ENCODE results near the gene HNRNPH1. TPM values are rescaled to one million over a fixed set of nuclear protein-coding genes. Genes with fewer than 3 reads are reported as not detected.

Gene HNRNPH1
- polyA plus RNA-seq, 1 donor from 2014 or later: 982 TPM

DNA sequence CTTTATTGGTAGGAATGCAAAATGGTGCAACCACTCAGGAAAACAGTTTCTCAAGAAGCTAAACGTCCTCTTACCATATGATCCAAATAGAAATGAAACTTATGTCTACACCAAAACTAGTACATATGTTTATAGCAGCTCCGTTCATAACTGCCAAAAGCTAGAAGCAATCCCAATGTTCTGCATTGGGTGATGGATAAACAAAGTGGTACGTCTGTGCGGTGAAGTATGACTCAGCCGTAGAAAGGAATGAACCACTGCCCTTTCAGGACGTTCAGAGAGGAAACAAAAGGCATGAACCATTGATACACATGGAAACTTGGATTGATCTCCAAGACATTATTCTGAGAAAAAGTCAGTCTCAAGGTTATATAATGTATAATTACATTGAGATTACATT lies 27.6 kb downstream of the HNRNPH1 start:
- Histone ChIP-seq H3K9me2 (ENCODE audit: insufficient read depth, low read length) (no peaks in the 10 kb centered on the region), H3K4me2 (ENCODE audit: low read length) (no peak overlapping the region), H3K4me3 (ENCODE audit: low read length) (no peak overlapping the region), H3K79me2 (replicated peaks; ENCODE audit: insufficient read depth, low read length) (no peaks in the 10 kb centered on the region), H3K27me3 (ENCODE audit: insufficient read depth, low read depth, low read length) (no peaks in the 10 kb centered on the region), H3K36me3 (ENCODE audit: insufficient read depth, low read length) (no peaks in the 10 kb centered on the region), H3K9ac (ENCODE audit: low read length) (no peak overlapping the region), H2AFZ (ENCODE audit: low read depth, low read length) (no peak overlapping the region), H3F3A (ENCODE audit: insufficient read depth, low read length, poor library complexity, severe bottlenecking) (no peaks in the 10 kb centered on the region), H3K9me3 (ENCODE audit: low read length) (no peaks in the 10 kb centered on the region), H3K27ac (ENCODE audit: low read length) (no peak overlapping the region), H4K20me1 (ENCODE audit: insufficient read depth) (no peaks in the 10 kb centered on the region)
- TF ChIP-seq MXI1 (conservative IDR thresholded peaks at IDR 0.05; ENCODE audit: poor library complexity, severe bottlenecking): no peak

DNA sequence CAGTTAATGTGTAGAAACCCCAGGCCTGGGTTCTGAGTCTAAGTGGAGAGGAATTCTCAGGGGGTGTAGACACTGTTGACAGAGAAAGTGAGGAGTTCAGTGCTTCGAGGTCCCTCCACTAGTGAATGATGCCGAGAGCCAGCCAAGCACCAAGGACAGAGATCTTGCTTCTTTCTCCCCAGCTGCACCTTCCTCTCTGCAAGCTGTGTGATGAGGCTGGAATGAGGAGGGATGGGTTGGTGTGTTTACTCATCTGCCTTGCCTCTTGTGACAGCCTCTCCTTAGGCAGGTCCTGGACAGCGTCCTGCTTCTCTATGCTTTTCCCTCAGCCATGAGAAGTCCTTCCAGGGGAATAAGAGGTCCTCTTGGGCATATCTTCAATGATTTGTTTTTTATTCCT lies 35.3 kb downstream of the HNRNPH1 start:
- no peak overlapping the region for H3K9ac ChIP-seq (ENCODE audit: low read length)
- H3K27ac ChIP-seq (ENCODE audit: low read length): no peak overlapping the region
- no peak overlapping the region for H3K4me3 ChIP-seq (ENCODE audit: low read length)
- no peak overlapping the region for H2AFZ ChIP-seq (ENCODE audit: low read depth, low read length)
- no peak overlapping the region for H3K4me2 ChIP-seq (ENCODE audit: low read length)
- no peaks in the 10 kb centered on the region for H3F3A ChIP-seq (ENCODE audit: insufficient read depth, low read length, poor library complexity, severe bottlenecking)
- no peaks in the 10 kb centered on the region for H3K36me3 ChIP-seq (ENCODE audit: insufficient read depth, low read length)
- no peak for TF ChIP-seq EP300 (conservative IDR thresholded peaks at IDR 0.05; ENCODE audit: poor library complexity, severe bottlenecking)
- no peak for TF ChIP-seq RAD21 (conservative IDR thresholded peaks at IDR 0.05)
- TF ChIP-seq EZH2 (IDR thresholded peaks at IDR 0.05; ENCODE audit: borderline replicate concordance, insufficient read depth, low read length, poor library complexity, severe bottlenecking): no peak
- TF ChIP-seq, protein P1, sequence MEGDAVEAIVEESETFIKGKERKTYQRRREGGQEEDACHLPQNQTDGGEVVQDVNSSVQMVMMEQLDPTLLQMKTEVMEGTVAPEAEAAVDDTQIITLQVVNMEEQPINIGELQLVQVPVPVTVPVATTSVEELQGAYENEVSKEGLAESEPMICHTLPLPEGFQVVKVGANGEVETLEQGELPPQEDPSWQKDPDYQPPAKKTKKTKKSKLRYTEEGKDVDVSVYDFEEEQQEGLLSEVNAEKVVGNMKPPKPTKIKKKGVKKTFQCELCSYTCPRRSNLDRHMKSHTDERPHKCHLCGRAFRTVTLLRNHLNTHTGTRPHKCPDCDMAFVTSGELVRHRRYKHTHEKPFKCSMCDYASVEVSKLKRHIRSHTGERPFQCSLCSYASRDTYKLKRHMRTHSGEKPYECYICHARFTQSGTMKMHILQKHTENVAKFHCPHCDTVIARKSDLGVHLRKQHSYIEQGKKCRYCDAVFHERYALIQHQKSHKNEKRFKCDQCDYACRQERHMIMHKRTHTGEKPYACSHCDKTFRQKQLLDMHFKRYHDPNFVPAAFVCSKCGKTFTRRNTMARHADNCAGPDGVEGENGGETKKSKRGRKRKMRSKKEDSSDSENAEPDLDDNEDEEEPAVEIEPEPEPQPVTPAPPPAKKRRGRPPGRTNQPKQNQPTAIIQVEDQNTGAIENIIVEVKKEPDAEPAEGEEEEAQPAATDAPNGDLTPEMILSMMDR (IDR thresholded peaks at IDR 0.05; ENCODE audit: poor library complexity, severe bottlenecking): no peak
- TF ChIP-seq TAF1 (IDR thresholded peaks at IDR 0.05; ENCODE audit: low read depth): no peak
- TF ChIP-seq SMC3 (conservative IDR thresholded peaks at IDR 0.05; ENCODE audit: poor library complexity): no peak
- TF ChIP-seq MXI1 (conservative IDR thresholded peaks at IDR 0.05; ENCODE audit: poor library complexity, severe bottlenecking): no peak
- TF ChIP-seq, protein P2, sequence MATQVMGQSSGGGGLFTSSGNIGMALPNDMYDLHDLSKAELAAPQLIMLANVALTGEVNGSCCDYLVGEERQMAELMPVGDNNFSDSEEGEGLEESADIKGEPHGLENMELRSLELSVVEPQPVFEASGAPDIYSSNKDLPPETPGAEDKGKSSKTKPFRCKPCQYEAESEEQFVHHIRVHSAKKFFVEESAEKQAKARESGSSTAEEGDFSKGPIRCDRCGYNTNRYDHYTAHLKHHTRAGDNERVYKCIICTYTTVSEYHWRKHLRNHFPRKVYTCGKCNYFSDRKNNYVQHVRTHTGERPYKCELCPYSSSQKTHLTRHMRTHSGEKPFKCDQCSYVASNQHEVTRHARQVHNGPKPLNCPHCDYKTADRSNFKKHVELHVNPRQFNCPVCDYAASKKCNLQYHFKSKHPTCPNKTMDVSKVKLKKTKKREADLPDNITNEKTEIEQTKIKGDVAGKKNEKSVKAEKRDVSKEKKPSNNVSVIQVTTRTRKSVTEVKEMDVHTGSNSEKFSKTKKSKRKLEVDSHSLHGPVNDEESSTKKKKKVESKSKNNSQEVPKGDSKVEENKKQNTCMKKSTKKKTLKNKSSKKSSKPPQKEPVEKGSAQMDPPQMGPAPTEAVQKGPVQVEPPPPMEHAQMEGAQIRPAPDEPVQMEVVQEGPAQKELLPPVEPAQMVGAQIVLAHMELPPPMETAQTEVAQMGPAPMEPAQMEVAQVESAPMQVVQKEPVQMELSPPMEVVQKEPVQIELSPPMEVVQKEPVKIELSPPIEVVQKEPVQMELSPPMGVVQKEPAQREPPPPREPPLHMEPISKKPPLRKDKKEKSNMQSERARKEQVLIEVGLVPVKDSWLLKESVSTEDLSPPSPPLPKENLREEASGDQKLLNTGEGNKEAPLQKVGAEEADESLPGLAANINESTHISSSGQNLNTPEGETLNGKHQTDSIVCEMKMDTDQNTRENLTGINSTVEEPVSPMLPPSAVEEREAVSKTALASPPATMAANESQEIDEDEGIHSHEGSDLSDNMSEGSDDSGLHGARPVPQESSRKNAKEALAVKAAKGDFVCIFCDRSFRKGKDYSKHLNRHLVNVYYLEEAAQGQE (IDR thresholded peaks at IDR 0.05; ENCODE audit: borderline replicate concordance): no peak
- H4K20me1 ChIP-seq (ENCODE audit: insufficient read depth): no peaks in the 10 kb centered on the region
- no peaks in the 10 kb centered on the region for H3K79me2 ChIP-seq (replicated peaks; ENCODE audit: insufficient read depth, low read length)
- H3K9me3 ChIP-seq (ENCODE audit: low read length): no peaks in the 10 kb centered on the region
- no peaks in the 10 kb centered on the region for H3K9me2 ChIP-seq (ENCODE audit: insufficient read depth, low read length)
- H3K27me3 ChIP-seq (ENCODE audit: insufficient read depth, low read depth, low read length): no peaks in the 10 kb centered on the region

DNA sequence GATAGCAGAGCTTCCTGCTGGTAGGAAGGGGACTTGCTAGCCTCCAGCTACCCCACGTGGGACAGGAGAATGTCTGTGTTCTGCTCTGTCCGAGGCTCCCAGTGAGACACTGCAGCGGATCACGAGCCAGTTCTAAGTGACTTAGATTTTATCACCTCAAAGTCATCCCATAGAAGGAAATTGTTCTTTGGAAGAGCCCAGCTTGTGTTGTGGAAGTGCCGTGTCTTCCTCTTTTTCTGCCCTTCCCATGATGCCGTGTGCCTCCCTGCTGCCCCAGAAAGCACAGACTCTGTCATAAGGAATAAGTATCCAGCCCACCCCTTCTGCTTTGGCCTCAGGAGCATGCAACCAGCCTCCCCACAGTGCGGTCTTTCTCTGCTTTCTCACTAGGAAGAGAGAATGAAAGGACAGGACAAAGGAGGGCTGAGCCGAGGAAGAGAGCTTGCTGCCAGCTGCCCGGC lies 37.5 kb downstream of the HNRNPH1 start:
- no peaks in the 10 kb centered on the region for H3K9me3 ChIP-seq (ENCODE audit: low read length)
- no peak overlapping the region for H3K9ac ChIP-seq (ENCODE audit: low read length)
- H3K4me3 ChIP-seq (ENCODE audit: low read length): no peak overlapping the region
- H3K36me3 ChIP-seq (ENCODE audit: insufficient read depth, low read length): no peaks in the 10 kb centered on the region
- no peak overlapping the region for H3K27ac ChIP-seq (ENCODE audit: low read length)
- no peaks in the 10 kb centered on the region for H3F3A ChIP-seq (ENCODE audit: insufficient read depth, low read length, poor library complexity, severe bottlenecking)
- H3K4me2 ChIP-seq (ENCODE audit: low read length): no peak overlapping the region
- no peaks in the 10 kb centered on the region for H3K27me3 ChIP-seq (ENCODE audit: insufficient read depth, low read depth, low read length)
- H2AFZ ChIP-seq (ENCODE audit: low read depth, low read length): no peak overlapping the region
- no peaks in the 10 kb centered on the region for H3K79me2 ChIP-seq (replicated peaks; ENCODE audit: insufficient read depth, low read length)
- H4K20me1 ChIP-seq (ENCODE audit: insufficient read depth): no peaks in the 10 kb centered on the region
- TF ChIP-seq EP300 (conservative IDR thresholded peaks at IDR 0.05; ENCODE audit: poor library complexity, severe bottlenecking): no peak
- TF ChIP-seq TAF1 (IDR thresholded peaks at IDR 0.05; ENCODE audit: low read depth): no peak
- TF ChIP-seq SMC3 (conservative IDR thresholded peaks at IDR 0.05; ENCODE audit: poor library complexity): no peak
- TF ChIP-seq, protein P1 (IDR thresholded peaks at IDR 0.05; ENCODE audit: poor library complexity, severe bottlenecking): no peak
- no peak for TF ChIP-seq RAD21 (conservative IDR thresholded peaks at IDR 0.05)
- TF ChIP-seq POLR2AphosphoS5 (IDR thresholded peaks at IDR 0.05): no peak
- no peak for TF ChIP-seq MXI1 (conservative IDR thresholded peaks at IDR 0.05; ENCODE audit: poor library complexity, severe bottlenecking)
- TF ChIP-seq, protein P2 (IDR thresholded peaks at IDR 0.05; ENCODE audit: borderline replicate concordance): no peak
- TF ChIP-seq EZH2 (IDR thresholded peaks at IDR 0.05; ENCODE audit: borderline replicate concordance, insufficient read depth, low read length, poor library complexity, severe bottlenecking): no peak
- no peaks in the 10 kb centered on the region for H3K9me2 ChIP-seq (ENCODE audit: insufficient read depth, low read length)

Data from neural cell (in vitro differentiated cells).